ENCODE data around the gene MIB2. TPM values are rescaled to one million over a fixed set of nuclear protein-coding genes. Genes with fewer than 3 reads are reported as not detected.
A peak's percentile ranks its signal among the peaks of the same experiment; 100 is the strongest.

MIB2 gene
- total and polyA plus RNA-seq, 4 donors, result 35.5 to 80.5 (median 50.8) TPM

GRCh38 chr1:1665815-1666251 lies 50.5 kb downstream of the MIB2 start:
- Histone ChIP-seq H3K9ac (ENCODE audit: insufficient read depth in 1 of 2, low read length in 2 of 2) (no peak overlapping the region), H3K4me1 (ENCODE audit: control insufficient read depth in 5 of 5, insufficient read depth in 5 of 5, low read length in 5 of 5) (no peaks in the 10 kb centered on the region), H3K36me3 (ENCODE audit: control insufficient read depth in 4 of 4, insufficient read depth in 4 of 4, low read length in 4 of 4) (peaks cover 3 to 27% (median 11%) of the 10 kb centered on the region in 4 donors), H3K27ac (ENCODE audit: low read depth in 1 of 2, low read length in 1 of 2) (no peak overlapping the region), H3K27me3 (ENCODE audit: control insufficient read depth in 3 of 3, insufficient read depth in 3 of 3, low read length in 2 of 3) (no peaks in the 10 kb centered on the region), H3K9me3 (ENCODE audit: control insufficient read depth in 4 of 4, insufficient read depth in 3 of 4, low read length in 3 of 4) (no peaks in the 10 kb centered on the region), H3K4me3 (no peak overlapping the region)
- WGBS, 2 donors, result 84 to 90% methylated on average over 25 of the region's 25 CpGs
- ATAC-seq (ENCODE audit: insufficient read depth, low FRiP score) (peak; percentile 37), DNase-seq (peak in 1 of 3 donors; percentile 29)
- TF ChIP-seq, protein P1, sequence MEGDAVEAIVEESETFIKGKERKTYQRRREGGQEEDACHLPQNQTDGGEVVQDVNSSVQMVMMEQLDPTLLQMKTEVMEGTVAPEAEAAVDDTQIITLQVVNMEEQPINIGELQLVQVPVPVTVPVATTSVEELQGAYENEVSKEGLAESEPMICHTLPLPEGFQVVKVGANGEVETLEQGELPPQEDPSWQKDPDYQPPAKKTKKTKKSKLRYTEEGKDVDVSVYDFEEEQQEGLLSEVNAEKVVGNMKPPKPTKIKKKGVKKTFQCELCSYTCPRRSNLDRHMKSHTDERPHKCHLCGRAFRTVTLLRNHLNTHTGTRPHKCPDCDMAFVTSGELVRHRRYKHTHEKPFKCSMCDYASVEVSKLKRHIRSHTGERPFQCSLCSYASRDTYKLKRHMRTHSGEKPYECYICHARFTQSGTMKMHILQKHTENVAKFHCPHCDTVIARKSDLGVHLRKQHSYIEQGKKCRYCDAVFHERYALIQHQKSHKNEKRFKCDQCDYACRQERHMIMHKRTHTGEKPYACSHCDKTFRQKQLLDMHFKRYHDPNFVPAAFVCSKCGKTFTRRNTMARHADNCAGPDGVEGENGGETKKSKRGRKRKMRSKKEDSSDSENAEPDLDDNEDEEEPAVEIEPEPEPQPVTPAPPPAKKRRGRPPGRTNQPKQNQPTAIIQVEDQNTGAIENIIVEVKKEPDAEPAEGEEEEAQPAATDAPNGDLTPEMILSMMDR (IDR thresholded peaks at IDR 0.05; ENCODE audit: control extremely low read depth, extremely low read depth), result no peak

DNA sequence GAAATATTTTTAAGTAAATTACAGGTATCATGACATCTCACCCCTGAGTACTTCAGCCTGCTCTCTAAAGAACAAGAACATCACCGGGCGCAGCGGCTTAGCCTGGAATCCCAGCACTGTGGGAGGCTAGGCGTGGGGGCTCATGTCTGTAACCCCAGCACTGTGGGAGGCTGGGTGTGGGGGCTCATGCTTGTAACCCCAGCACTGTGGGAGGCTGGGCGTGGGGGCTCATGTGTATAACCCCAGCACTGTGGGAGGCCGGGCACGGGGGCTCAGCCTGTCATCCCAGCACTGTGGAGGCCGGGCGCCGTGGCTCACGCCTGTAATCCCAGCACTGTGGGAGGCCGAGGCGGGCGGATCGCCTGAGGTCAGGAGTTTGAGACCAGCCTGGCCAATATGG lies 51.2 kb downstream of the MIB2 start:
- H3K9ac ChIP-seq (ENCODE audit: insufficient read depth in 1 of 2, low read length in 2 of 2), result no peak overlapping the region
- TF ChIP-seq, protein P1 (IDR thresholded peaks at IDR 0.05; ENCODE audit: control extremely low read depth, extremely low read depth), result no peak
- 97% methylated on average over 15 of the region's 15 CpGs for WGBS, 2 donors
- ATAC-seq (ENCODE audit: insufficient read depth, low FRiP score) (no peak), DNase-seq (no peak)
- H3K36me3 ChIP-seq (ENCODE audit: control insufficient read depth in 4 of 4, insufficient read depth in 4 of 4, low read length in 4 of 4), result peaks cover 3 to 33% (median 17%) of the 10 kb centered on the region in 4 donors
- no peaks in the 10 kb centered on the region for H3K4me1 ChIP-seq (ENCODE audit: control insufficient read depth in 5 of 5, insufficient read depth in 5 of 5, low read length in 5 of 5)
- no peaks in the 10 kb centered on the region for H3K27me3 ChIP-seq (ENCODE audit: control insufficient read depth in 3 of 3, insufficient read depth in 3 of 3, low read length in 2 of 3)
- H3K9me3 ChIP-seq (ENCODE audit: control insufficient read depth in 4 of 4, insufficient read depth in 3 of 4, low read length in 3 of 4), result no peaks in the 10 kb centered on the region
- no peak overlapping the region for H3K27ac ChIP-seq (ENCODE audit: low read depth in 1 of 2, low read length in 1 of 2)
- H3K4me3 ChIP-seq, result no peak overlapping the region

DNA sequence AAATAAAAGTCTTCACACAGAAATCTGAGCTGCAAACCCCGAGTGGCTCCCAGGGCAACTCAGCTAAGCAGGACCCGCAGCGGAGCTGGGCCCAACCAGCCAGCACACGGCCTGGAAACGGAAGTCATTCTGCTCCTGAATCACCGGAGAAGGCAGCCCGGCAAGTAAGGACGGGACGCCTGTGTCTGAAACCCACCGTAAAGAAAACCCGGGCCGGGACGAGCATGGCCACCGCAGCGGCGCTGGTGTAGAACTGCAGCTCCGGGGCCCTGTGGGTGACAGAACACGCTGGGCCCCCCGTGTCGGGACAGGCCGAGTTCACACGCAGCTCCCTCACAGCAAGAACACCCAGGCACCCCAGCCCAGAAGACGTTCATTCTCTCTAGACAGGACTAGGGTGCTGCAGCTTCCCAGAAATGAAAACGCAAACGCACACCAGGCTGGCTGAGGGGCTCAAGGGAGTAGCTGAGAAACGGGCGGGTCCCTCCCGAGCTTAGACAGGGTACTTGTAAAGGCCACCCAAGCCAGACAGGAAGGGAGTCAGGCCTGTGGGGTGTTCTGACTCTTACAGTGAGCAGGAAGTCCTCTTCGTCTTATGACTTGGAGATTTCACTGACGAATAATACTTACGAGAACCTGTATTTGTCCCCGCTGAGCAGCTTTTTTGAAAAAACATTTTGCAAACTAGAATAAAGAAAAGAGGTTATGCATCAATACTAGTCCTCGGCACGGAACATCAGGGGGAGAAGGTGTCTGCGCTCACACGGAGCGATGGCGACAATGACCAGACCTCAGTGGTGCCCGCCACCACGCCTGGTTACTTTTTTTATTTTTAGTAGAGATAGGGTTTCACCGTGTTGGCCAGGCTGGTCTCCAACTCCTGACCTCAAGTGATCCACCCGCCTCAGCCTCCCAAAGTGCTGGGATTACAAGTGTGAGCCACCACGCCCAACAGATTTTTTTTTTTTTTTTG lies 54.5 kb downstream of the MIB2 start:
- H3K4me1 ChIP-seq (ENCODE audit: control insufficient read depth in 5 of 5, insufficient read depth in 5 of 5, low read length in 5 of 5), result no peaks in the 10 kb centered on the region
- H3K27ac ChIP-seq (ENCODE audit: low read depth in 1 of 2, low read length in 1 of 2), result peak overlapping the region in 1 of 2 donors; percentile 66
- H3K9ac ChIP-seq (ENCODE audit: insufficient read depth in 1 of 2, low read length in 2 of 2), result no peak overlapping the region
- no peak for DNase-seq
- H3K27me3 ChIP-seq (ENCODE audit: control insufficient read depth in 3 of 3, insufficient read depth in 3 of 3, low read length in 2 of 3), result no peaks in the 10 kb centered on the region
- H3K9me3 ChIP-seq (ENCODE audit: control insufficient read depth in 4 of 4, insufficient read depth in 3 of 4, low read length in 3 of 4), result no peaks in the 10 kb centered on the region
- ATAC-seq (ENCODE audit: insufficient read depth, low FRiP score), result no peak
- no peak overlapping the region for H3K4me3 ChIP-seq
- TF ChIP-seq, protein P1 (IDR thresholded peaks at IDR 0.05; ENCODE audit: control extremely low read depth, extremely low read depth), result no peak
- H3K36me3 ChIP-seq (ENCODE audit: control insufficient read depth in 4 of 4, insufficient read depth in 4 of 4, low read length in 4 of 4), result peaks cover 3 to 42% (median 19%) of the 10 kb centered on the region in 4 donors
- 94 to 95% methylated on average over 43 of the region's 43 CpGs for WGBS, 2 donors
